GM18498 (cell line): ENCODE measurements around the gene ST6GALNAC3.

ENCODE experiments used
- ATAC-seq: cut with Tn5 transposase; IDR thresholded peaks from one replicate; pipeline ENCODE4 v1.9.1; 2021; ENCODE audit warnings: mild to moderate bottlenecking, moderate library complexity; ENCODE audit not compliant: unreplicated experiment

ST6GALNAC3 gene

DNA sequence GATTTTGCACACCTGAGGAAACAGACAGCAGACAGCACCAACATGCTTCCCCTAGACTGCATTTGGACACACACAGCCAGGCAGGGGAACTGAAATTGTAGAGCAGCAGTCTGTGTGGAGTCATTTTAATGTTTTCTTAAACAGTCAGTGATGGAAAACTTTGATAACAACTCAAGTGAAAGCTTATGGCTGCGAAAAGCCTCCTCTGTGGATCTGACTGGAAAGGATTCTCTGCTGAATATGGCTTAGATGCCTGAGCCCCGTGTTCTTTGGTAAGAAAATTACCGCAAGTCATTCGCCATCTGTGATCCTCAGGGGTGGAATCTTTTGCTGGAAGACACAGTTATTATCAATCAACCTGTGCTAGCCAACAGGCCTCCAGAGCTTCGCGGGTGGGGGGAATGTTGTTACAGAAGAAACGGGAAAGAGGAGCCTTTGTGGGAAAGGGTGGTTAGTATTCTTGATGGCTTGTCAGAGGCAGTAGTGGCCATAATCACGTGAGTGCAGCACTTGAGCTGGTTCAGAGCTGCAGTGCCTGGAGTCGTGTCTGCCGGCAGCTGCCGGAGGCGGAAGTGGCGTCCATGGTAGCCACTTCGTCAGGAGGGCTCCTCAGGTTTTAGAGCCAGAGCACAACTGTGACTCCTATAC is 204.7 kb downstream of the ST6GALNAC3 start:
- no peak for ATAC-seq

DNA sequence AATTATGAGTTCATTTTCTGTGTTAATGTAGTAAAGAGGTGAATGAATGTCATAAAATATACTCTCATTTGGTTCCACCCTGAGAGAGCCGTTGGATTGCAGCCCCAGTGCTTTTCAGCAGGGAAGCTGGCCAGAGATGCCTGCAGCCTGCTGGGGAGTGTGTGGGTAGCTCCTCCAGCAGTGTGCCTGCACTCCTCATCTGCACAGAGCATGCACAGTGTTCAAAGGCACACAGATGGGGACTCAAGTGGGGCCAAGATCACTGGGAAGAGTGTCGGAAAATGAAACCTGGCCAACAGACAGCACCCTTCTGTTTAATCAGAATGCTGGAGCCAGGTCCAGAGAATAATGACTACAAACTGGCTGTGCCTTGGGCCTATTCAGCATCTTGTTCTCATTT is 206.8 kb downstream of the ST6GALNAC3 start:
- ATAC-seq, result no peak

DNA sequence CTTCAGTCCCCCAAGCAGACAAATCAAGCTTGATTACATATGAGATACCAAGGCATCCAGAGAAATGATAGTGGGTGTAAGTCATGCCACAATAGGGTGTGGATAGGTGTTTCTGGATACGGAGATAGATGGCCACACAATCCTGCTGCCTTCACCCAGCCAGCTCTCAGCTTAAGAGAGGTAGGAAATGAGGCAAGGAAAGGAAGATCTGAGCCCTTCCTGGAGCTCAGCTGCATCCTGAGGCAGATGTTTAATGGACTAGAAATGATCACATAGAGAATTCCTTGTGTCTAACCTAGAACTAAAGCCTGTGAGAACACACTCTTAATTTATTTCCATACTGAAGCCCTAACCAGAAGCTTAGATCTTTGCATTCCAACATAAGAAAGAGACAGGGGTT is 210.3 kb downstream of the ST6GALNAC3 start:
- ATAC-seq, result no peak

DNA sequence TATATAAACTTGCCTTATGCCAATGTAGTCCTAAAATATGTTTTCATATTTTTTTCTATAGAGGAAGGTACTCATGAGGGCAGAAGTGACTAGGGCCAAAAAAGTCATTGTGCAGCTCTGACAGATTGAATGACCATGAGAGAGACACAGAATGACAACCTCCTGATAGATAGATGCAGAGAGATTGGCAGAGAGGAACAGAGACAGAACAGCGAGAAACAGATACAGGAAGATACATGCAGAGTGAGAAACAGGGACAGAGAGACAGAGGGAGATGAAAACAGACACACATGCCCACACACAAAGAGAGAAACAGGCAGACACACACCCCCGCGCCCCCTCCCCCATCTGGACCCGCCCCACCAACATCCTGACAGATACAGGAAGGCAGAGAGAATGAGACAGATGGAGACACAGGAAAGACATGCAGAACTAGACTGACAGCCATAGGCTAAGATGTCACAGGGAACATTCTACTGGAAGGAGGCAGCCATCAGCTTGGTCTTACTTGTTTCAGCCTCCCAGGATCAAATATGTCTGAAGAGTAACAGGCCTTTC is 211.1 kb downstream of the ST6GALNAC3 start:
- ATAC-seq, result no peak

DNA sequence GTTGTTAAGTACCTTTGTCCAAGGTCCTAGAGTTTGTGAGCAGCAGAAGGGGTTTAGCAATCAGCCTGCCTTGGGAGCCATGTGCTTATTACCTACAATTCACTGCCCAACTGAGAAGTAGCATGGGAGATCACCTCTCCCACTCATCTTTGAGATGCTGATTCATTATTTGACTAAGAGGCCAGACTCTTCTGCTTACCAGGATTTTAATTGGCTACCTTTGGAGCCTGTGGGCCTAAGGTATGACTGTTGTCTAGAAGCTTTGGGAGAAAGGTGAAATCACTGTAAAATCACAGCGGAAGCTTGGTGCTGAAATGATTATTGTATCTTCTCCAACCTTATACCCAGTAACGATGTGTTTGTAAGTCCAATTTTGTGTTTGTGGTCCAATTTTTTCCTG is 213.4 kb downstream of the ST6GALNAC3 start:
- ATAC-seq, result no peak

DNA sequence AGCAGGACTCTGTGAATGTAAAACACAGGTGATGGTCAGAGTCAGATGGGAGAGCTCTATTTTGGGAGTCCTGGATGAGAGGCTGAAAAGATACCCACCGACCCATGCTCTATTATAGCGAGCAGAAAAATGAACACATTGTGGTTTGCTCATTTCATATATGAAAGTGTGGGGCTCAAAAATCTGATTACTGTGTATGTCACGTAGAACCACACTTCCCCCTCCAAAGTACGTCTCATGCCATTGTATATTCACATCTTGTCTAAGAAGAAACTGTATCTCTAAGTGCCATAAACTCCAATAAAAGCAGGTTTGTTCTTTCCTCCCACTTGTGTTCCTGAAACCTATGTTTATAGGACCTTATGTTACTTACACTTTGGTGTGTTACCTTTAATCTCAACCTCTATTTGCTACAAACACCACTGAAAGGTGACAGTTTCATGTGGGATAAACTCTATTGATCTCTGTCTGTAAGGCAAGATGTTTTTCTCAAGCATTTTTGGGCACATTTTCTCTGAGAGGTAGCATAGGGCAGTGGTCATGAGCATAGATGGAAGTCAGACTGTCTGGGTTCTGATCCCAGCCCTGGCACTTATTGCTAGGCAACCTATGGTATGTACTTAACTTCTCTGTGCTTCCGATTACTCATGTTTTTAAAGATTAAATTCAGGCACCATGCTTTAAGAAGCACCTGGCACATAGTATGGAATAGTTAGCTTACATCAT is 214.4 kb downstream of the ST6GALNAC3 start:
- ATAC-seq, result no peak

DNA sequence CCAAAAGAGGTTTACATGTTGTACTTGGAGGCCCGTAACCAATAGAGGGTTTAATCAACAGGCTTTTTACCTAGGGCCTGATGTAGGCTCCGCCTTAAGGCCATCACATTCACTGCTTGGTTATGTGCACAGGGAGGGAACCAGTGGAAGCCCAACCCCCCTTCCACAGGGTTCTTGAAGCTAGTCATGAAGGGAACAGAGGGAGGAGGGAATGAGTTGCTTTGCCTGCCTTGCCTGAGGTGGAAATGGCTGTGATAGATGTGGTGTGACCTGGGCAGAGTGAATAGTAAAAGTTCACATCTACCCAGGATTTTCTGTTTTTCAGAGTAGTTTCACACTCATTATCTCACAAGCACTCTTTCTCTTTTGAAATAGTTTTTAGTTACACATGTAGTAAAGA is 215.1 kb downstream of the ST6GALNAC3 start:
- no peak for ATAC-seq

DNA sequence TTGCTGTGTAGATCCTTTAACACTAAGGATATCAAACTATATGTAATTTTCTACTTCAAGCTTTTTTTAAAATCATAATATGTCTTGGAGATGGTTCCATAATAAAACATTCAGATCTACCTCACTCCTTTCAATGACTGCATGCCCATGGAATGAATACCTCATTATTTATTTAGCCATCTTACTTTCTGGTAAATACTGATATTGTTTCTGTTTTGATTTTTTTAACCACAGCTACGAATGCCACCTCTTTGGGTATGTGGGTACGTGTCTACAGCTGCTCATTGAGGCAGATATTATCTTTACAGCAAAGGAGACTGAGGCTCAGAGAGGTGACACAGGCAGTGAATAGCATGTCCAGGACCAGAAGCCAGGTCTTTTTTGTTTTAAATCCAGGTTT is 215.7 kb downstream of the ST6GALNAC3 start:
- ATAC-seq, result no peak

DNA sequence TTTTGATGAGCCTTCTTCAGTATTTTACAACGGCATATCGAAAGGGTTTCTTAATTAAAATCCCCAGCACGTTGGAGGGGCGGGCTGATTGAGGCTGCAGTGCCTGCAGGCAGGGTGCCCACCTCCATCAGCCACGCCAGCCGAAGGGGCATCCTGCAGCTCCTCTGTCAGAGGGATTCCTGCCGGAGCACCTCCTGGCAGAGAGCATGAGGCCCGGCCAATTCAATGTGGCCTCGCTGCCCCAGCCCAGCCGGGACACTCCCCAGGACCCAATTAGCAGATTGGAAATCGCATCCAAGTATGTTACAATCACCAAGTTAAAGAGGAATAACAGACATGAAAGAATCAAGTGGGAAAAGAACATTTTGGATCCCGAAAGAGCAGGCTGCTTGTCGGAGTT is 216.6 kb downstream of the ST6GALNAC3 start:
- ATAC-seq, result no peak

DNA sequence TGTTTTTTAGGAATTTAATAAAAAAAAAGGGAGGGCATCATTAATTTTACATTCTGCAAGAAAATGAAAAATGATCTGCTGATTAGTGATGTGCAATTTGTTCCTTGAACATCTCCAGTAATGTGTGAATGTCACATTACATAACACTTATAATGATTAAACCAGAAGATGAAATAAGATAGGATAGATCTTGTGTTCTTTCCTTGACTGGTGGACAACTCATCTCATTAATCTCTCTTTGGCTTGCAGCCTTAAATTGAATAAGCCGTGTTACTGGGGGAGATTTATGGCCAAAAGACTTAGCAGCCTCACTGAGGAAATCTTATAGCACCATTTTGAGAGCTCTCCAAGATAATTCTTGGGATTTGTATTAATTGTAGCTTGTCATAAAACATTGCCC is 217.2 kb downstream of the ST6GALNAC3 start:
- ATAC-seq, result no peak

DNA sequence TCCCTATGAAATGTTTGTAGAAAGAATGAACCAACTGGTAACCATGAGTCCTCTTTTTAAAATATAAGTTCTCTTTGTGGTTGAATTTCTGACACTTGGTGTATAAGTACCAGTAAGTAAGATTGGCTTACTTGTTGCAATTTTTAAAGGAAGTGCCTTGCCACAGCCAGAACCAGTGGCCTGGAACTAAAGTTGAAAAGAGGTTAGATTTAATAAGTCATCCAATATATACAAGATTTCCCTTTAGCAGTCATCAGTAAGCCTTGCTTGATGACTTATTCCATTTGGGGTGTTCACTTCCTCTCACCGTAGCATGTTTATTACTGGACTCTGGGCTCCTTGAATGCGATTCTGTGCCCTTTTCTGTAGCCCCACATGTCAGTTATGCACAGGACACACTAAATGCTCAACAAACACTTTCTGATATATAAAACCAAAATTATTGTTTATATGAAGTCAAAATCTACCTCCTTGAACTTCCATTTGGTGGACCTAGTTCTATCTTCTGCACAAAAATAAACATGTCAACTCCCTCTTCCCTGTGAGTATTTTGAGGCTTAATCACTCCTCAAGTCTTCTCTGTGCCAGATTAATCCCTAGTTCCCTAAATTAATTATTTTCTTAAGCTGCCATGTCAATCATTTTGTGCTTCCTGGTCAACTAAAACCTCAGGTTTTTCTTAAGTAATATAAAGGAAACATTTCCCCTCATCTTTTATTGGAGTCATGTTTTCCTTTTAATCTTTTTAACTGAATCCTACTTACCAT is 218.1 kb downstream of the ST6GALNAC3 start:
- ATAC-seq, result peak; percentile 64

DNA sequence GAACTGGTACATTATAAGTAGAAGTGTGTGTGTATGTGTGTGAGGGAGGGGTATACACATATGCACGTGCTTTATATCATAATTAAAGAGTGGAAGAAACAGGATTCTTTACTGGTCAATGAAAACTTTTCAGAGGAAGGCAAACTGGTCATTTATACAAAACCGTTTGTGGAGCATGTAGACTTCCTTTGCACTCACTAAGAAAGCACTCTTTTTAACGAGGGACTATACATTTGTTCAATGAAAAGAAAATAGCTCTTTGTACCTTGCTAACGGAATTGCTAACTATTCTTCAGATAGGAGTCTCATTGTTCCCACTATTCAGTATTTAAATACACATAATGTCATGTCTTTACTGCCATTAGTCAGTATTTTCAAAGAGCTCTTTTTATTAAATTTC is 219.3 kb downstream of the ST6GALNAC3 start:
- no peak for ATAC-seq

DNA sequence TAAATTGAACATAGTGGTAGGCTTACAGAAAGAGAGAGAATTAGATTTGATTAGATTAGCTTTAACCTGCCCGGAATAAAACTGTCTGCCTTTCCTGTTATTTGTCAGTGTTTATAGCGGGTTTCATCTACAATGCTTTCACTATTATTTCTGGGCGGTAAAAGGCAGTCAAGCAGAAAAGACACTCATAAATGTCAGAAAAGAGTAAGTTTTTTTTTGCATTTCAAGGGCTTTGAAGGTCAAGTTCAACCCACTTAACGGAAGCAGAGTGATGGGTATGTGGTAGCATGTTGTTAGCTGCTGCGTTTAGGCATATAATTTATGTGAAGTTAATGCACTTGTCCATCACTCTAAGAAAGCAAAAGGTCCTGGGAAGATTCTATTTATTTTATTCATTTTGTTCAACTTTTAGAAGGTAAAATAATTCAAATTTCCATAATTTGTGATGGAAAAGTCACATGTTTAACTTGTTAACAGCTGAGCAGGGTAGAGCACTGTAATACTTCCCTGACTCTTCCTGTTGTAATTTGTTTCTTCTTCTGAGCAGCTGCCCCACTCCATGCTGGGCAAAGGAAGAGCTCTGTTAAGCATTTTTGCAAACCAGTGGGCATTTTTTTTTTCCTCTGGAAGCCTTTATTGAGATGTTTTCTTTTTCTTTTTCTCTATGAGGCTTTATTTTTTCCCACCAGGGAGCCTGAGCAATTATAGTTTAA is 220.1 kb downstream of the ST6GALNAC3 start:
- ATAC-seq, result peak; percentile 77

DNA sequence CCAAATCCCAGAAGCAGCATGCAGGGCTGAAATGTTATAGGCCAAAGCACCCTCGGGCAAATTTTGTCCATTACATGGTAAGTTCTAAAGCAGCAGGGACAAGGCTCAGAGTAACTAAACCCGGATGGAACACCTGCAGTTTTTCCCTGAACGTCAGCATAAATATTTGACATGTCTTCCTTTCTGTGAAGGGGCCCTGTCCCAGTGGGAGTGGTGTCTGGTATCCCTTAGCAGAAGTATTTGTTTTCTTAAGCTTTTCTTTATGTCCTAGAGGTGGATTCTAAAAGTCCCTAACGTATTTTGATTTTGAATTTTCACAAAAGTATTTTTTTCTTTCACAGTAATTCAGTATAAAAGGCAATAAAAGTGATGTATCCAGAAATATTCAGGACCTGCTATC is 223.9 kb downstream of the ST6GALNAC3 start:
- ATAC-seq, result no peak

DNA sequence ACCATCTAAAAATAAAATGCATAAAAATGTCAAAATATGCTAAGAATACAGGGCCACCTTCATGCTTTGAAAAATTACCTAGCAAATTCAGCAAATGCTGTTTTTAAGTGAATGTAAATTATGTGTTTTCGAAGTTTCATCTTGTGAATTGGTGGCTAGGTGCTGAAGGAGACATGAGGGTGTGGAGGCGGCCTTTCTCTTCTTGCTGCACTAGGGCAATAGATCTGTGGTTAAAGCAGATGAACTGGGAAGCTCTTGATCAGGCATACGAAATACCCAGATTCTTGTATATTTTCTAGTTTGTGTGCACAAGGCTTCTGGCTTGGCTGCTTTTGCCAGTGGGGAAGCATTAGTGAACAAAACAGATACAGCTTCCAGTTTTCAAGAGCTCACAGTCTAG is 224.5 kb downstream of the ST6GALNAC3 start:
- no peak for ATAC-seq

DNA sequence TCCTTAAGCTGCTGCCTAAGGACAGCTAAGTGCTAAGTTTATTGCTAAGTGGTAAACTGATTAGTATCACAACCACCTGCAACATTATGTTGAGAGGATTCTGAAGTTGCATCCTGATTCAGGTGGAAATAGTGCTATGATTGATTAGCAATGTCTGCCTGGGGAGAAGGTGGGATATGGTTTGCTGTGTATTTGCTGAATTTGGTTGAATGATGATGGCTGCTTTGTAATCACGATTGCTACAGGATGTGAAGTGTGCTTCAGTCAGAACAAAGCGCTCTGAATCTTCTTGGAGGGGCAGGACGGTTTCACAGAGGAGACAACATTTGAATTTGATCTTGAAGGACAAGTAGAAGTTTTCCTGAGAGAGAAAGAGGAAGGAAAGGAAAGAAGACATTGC is 226.0 kb downstream of the ST6GALNAC3 start:
- ATAC-seq, result no peak

DNA sequence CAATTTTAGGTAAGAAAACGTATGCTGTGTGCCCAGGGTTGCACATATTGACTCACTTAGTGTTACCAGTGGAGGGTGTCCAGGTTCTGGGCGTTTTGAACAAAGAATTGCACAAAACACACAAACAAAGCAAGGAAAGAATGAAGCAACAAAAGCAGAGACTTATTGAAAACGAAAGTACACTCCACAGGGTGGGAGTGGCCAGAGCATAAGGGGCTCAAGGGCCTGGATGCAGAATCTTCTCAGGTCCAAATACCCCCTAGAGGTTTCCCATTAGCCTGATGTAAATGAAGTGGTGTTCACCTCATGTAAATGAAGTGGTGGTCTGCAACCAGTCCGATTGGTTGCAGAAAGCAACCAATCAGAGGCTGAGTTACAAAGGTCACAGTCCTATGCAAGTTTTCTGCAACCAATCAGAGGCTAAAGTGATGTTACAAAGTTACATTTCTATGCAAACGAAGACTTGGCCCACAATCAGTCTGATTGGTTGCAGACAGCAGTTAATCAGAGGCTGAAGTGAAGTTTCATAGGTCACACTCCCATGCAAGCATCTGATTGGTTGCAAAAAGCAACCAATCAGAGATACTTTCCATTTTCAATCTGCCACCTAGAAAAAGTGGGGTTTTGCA is 228.3 kb downstream of the ST6GALNAC3 start:
- ATAC-seq, result no peak

DNA sequence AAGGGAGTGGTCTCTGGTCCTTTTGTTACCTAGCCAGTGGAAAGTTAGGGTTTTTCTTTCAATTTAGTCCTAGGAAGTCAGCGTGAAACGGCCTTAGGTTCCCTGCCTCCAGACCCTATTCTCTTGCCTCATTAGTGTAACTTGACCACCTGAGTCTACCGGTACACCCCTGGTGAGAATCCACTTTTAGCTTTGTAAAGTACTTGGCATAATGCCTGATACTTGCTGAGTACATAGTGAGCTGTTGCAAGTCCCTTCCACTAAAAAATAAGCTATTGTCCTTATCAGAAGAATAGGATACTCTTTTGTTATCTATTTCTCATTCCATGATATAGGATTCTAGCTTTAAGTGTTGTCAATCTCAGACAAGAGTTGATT is 228.8 kb downstream of the ST6GALNAC3 start:
- ATAC-seq, result no peak

DNA sequence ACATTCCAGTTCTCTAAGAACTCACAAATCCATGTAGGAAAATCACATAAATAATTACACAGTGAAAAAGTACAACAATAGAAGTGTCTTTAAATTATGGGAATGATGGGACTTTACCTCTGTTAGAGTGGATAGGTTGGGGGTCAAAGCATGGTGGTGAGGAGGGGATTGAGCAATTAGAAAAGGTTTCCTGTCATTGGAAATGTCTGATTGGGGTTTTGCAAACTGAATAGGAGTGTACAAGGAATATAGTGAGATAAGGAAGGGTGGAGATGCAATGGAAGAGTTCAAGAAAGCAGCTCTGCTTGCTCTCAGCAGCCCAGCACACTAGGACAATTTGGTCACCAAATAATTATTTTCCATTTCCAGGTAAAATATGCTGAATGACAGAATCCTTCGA is 238.8 kb downstream of the ST6GALNAC3 start:
- no peak for ATAC-seq

DNA sequence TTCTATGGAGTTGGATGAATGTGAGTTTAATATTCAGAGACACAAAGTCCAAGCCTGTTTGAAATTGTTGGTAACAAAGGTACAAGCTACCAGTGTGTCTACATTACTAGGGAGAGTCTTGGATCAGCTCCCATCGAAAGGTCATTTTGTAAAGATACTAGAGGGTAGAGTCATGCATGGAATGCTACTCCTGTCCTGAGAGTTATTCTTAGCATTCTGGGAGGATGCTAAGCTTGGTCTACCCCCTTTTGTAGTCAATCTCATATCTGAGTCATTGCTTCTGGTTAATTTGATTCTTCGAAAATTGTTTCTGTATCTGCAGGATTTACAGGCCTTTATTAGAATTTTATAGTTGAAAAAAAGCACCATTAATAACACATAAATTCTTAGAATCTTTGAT is 240.2 kb downstream of the ST6GALNAC3 start:
- no peak for ATAC-seq
